Measurements from ENCODE around the gene NAALADL2. TPM values are rescaled to one million over a fixed set of nuclear protein-coding genes. Genes with fewer than 3 reads are reported as not detected.
"Not testable (repeated sequence)": the region's sequence is repeated elsewhere in the genome, so short reads cannot be mapped to it uniquely, and the experiment has no call there.

The NAALADL2 gene
- total RNA-seq, 1 experiment from 2014 or later, result 1.6 TPM

DNA sequence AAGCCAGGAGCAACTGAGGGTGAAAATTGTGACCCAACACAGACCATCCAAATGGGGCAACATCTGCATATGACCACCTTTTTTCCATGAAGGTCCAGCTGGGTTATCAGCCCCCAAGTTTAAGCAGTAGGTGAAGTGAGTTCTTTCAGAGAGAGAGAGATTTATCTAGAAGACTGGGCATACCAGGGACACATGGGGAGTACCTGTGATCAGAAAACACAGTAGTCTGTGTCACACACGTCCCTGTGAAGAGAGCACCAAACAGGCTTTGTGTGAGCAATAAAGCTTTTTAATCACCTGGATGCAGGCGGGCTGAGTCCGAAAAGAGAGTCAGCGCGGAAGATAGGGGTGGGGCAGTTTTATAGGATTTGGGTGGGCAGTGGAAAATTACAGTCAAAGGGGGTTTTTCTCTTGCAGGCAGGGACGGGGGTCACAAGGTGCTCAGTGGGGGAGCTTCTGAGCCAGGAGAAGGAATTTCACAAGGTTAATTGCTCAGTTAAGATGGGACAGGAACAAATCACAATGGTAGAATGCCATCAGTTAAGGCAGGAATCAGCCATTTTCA lies 966.0 kb downstream of the NAALADL2 start:
- Mint-ChIP-seq H3K36me3 (ENCODE audit: insufficient read depth in 1 of 3, low read depth in 3 of 3) (peaks cover 0 to 11% (median 9%) of the 10 kb centered on the region in 3 experiments; a peak in 5 of 7 replicates), H3K27ac (peak overlapping the region in 2 of 3 experiments; percentile 24 to 80; a peak in 5 of 7 replicates), H3K4me1 (peaks cover 19 to 22% of the 10 kb centered on the region in 2 experiments)
- not testable (repeated sequence) for H3K27ac ChIP-seq (ENCODE audit: insufficient read length, low read depth, low read length); H2BK12ac ChIP-seq (ENCODE audit: insufficient read length, low read depth, low read length); H3K14ac ChIP-seq (ENCODE audit: insufficient read depth, low read length); H4K5ac ChIP-seq (ENCODE audit: insufficient read length, low read depth, low read length); H3K4me2 ChIP-seq (ENCODE audit: insufficient read depth, insufficient read length, low read length); H3K9me3 ChIP-seq (ENCODE audit: control insufficient read depth, low read depth, low read length); H2AFZ ChIP-seq (ENCODE audit: low read length); H2BK5ac ChIP-seq (ENCODE audit: insufficient read length, low read length); H3K27me3 ChIP-seq (ENCODE audit: insufficient read depth, low read length); H3K4me3 Mint-ChIP-seq; H3K18ac ChIP-seq (ENCODE audit: insufficient read length, low read depth, low read length); H3K79me1 ChIP-seq (ENCODE audit: insufficient read depth, low read depth, low read length, poor library complexity, severe bottlenecking); H3K23ac ChIP-seq (ENCODE audit: insufficient read length, low read depth, low read length); H2BK15ac ChIP-seq (ENCODE audit: low read depth, low read length); H2BK120ac ChIP-seq (ENCODE audit: low read depth, low read length, poor library complexity, severe bottlenecking); H3K27me3 Mint-ChIP-seq (ENCODE audit: low read depth); H2AK5ac ChIP-seq (ENCODE audit: insufficient read length, low read length); H3K9ac ChIP-seq (ENCODE audit: extremely low read depth, insufficient read length, low read length); H4K91ac ChIP-seq (ENCODE audit: insufficient read length, low read depth, low read length); H3K4ac ChIP-seq (ENCODE audit: low read depth, low read length); H3K56ac ChIP-seq (ENCODE audit: insufficient read length, low read depth, low read length); H3K23me2 ChIP-seq (ENCODE audit: insufficient read length, low read depth, low read length, poor library complexity, severe bottlenecking); H3K9me3 Mint-ChIP-seq; H4K20me1 ChIP-seq (ENCODE audit: control insufficient read depth, insufficient read depth, insufficient read length); H3T11ph ChIP-seq (ENCODE audit: low read length); H3K79me2 ChIP-seq (ENCODE audit: insufficient read depth, low read length); H4K8ac ChIP-seq (replicated peaks; ENCODE audit: insufficient read length, low read depth, low read length); H3K4me1 ChIP-seq (ENCODE audit: insufficient read depth, low read length); H2BK20ac ChIP-seq (ENCODE audit: low read depth, low read length, poor library complexity, severe bottlenecking)
- DNase-seq, result peak; percentile 79
- WGBS (ENCODE audit: extremely low coverage, insufficient read length, low lambda C conversion rate), result no CpG with 5 or more reads among the region's 6 CpGs

Data from H9 (cell line).